ENCODE results near the gene LRFN3. TPM values are rescaled to one million over a fixed set of nuclear protein-coding genes. Genes with fewer than 3 reads are reported as not detected.

The LRFN3 gene
- total RNA-seq, 2 donors from 2014 or later = 10.0 to 17.4 TPM

DNA sequence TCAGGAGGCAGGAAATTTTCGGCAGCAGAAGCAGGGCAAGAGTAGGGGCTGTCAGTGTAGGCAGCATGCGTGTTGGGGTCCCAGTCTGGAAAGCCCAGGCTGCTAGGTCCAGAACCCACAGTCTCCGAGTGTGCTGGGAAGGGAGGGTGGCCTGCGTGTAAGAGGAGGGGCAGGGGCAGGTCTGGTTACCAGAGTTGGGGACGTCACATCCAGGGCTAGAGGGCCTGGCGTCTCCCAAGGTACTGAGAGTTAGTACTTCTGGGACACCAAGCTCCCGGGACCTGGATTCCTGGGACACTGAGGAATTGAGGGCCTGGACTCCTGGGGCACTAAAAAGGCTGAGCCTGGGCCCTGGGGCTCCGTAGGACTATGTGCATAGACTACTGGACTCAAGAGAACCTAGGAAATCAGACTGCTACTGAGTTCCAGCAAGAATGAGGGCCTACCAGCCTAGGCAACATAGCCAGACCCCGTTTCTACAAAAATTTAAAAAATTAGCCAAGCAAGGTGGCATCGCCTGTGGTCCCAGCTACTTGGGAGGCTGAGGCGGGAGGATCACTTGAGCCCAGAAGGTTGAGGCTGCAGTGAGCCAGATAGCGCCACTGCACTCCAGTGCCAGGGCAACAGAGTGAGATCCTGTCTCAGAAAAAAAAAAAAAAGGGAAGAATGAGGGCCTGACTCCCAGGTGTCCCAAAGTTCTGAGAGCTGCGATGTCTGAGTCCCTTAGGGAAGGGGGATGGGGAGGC lies 38.3 kb upstream of the LRFN3 start:
- Histone ChIP-seq H3K9me3 (no peaks in the 10 kb centered on the region), H3K27ac (peak overlapping the region; percentile 89), H3K36me3 (no peaks in the 10 kb centered on the region), H3K9ac (ENCODE audit: low read depth in 2 of 2, low read length in 2 of 2) (peak overlapping the region in 1 of 2 donors; percentile 89), H3K27me3 (no peaks in the 10 kb centered on the region), H3K4me3 (peak overlapping the region; percentile 46), H3K4me1 (peaks cover 3% of the 10 kb centered on the region)
- intact Hi-C loops (cut with DNase I) = loop anchor here (5.0 kb wide), 1 partner anchor 34 kb away; no protein-coding TSS in a partner anchor
- TF ChIP-seq, protein P1, sequence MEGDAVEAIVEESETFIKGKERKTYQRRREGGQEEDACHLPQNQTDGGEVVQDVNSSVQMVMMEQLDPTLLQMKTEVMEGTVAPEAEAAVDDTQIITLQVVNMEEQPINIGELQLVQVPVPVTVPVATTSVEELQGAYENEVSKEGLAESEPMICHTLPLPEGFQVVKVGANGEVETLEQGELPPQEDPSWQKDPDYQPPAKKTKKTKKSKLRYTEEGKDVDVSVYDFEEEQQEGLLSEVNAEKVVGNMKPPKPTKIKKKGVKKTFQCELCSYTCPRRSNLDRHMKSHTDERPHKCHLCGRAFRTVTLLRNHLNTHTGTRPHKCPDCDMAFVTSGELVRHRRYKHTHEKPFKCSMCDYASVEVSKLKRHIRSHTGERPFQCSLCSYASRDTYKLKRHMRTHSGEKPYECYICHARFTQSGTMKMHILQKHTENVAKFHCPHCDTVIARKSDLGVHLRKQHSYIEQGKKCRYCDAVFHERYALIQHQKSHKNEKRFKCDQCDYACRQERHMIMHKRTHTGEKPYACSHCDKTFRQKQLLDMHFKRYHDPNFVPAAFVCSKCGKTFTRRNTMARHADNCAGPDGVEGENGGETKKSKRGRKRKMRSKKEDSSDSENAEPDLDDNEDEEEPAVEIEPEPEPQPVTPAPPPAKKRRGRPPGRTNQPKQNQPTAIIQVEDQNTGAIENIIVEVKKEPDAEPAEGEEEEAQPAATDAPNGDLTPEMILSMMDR (IDR thresholded peaks at IDR 0.05) = no peak
- no peak for DNase-seq

GRCh38 chr19:35898499-35898809 lies 37.7 kb upstream of the LRFN3 start:
- no peaks in the 10 kb centered on the region for H3K27me3 ChIP-seq
- TF ChIP-seq, protein P1 (IDR thresholded peaks at IDR 0.05) = no peak
- peak overlapping the region; percentile 46 for H3K4me3 ChIP-seq
- H3K4me1 ChIP-seq = peaks cover 3% of the 10 kb centered on the region
- DNase-seq = no peak
- H3K27ac ChIP-seq = peak overlapping the region; percentile 89
- H3K9ac ChIP-seq (ENCODE audit: low read depth in 2 of 2, low read length in 2 of 2) = peak overlapping the region; percentile 89 to 91
- H3K36me3 ChIP-seq = no peaks in the 10 kb centered on the region
- H3K9me3 ChIP-seq = no peaks in the 10 kb centered on the region
- intact Hi-C loops (cut with DNase I) = loop anchor here (5.0 kb wide), 1 partner anchor 34 kb away; no protein-coding TSS in a partner anchor

DNA sequence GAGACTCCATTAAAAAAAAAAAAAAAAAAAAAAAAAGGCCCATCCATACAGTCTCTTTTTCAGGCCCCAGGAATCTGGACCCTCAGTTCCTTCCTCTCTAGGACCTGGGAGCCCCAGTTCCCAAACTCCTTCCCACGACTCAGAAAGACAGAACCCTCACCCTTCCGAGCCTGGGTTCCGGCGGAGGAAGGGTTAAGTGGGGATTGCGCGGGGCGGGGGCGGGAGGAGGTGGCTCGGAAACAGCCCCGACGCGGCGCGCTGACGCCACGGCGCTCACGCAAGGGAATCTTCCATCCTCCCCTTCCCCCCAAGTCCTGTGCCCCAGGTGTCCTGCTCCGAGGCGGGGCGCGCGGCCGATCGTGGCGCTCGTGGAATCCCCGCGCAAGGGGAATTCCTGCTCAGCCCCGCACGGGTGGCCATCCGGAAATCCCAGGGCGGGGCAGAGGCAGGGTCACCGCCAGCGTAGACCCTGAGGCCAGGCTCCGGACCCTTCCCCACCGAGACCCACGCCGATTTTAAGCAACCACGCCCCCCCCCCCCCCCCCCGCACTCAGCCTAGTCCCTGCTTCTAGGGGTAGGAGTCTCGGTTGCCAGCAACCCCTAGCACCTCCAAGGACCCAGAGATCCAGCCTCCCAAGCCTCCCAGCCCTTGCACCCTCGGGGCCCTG lies 36.5 kb upstream of the LRFN3 start:
- Histone ChIP-seq H3K36me3 (no peaks in the 10 kb centered on the region), H3K27ac (peak overlapping the region; percentile 89), H3K27me3 (no peaks in the 10 kb centered on the region), H3K9me3 (no peaks in the 10 kb centered on the region), H3K4me1 (peaks cover 3% of the 10 kb centered on the region), H3K9ac (ENCODE audit: low read depth in 2 of 2, low read length in 2 of 2) (peak overlapping the region; percentile 89 to 91), H3K4me3 (peak overlapping the region; percentile 46)
- DNase-seq = peak; percentile 87
- TF ChIP-seq, protein P1 (IDR thresholded peaks at IDR 0.05) = no peak
- intact Hi-C loops (cut with DNase I) = loop anchor here (5.0 kb wide), 1 partner anchor 33 kb away; no protein-coding TSS in a partner anchor

DNA sequence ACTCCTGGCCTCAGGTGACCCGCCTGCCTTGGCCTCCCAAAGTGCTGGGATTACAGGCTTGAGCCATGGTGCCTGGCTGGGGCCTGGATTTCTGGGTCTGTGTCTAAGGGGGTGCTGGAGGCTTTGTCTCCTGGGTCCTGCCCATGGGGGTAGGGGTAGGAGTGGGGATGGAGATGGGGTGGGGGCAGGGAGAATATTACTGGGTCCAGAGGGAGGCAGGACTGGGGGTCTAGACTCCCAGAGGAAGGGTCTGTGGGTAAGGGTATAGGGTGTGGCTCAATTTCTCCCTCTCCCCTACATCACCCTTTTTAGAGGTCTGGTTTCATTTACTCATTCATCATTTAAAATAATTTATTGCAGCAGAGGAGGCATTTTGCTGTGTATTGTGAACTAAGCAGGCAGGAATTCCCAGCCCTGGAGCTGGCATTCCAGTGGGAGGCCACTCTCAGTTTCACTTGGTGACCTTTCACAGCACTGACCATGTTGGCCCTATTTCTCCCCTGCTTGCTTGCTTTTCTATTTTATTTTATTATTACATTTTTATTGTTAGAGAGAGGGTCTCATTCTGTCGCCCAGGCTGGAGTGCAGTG lies 35.0 kb upstream of the LRFN3 start:
- H3K36me3 ChIP-seq = no peaks in the 10 kb centered on the region
- peak overlapping the region; percentile 89 for H3K27ac ChIP-seq
- H3K9ac ChIP-seq (ENCODE audit: low read depth in 2 of 2, low read length in 2 of 2) = no peak overlapping the region
- no peaks in the 10 kb centered on the region for H3K9me3 ChIP-seq
- peaks cover 3% of the 10 kb centered on the region for H3K4me1 ChIP-seq
- TF ChIP-seq, protein P1 (IDR thresholded peaks at IDR 0.05) = no peak
- no peak for DNase-seq
- H3K27me3 ChIP-seq = no peaks in the 10 kb centered on the region
- H3K4me3 ChIP-seq = peak overlapping the region; percentile 46
- intact Hi-C loops (cut with DNase I) = no loop called here

GRCh38 chr19:35901854-35902661 lies 34.1 kb upstream of the LRFN3 start, which contains the start of gene HCST:
Gene HCST (plus strand): TSS chr19:35902529. CDS start chr19:35902594, 65 bp downstream.
- H3K27me3 ChIP-seq = no peaks in the 10 kb centered on the region
- H3K9ac ChIP-seq (ENCODE audit: low read depth in 2 of 2, low read length in 2 of 2) = peak within 1 kb of the TSS; percentile 46 to 57
- peaks cover 3% of the 10 kb centered on the region for H3K4me1 ChIP-seq
- no peaks in the 10 kb centered on the region for H3K36me3 ChIP-seq
- TF ChIP-seq, protein P1 (IDR thresholded peaks at IDR 0.05) = no peak
- intact Hi-C loops (cut with DNase I) = no loop called here
- peak within 1 kb of the TSS; percentile 21 for H3K4me3 ChIP-seq
- H3K9me3 ChIP-seq = no peaks in the 10 kb centered on the region
- peak within 1 kb of the TSS; percentile 89 for H3K27ac ChIP-seq
- no peak for DNase-seq
